HepG2 (cell line): ENCODE results near the gene RASA3. TPM values are rescaled to one million over a fixed set of nuclear protein-coding genes. Genes with fewer than 3 reads are reported as not detected.

Source experiments
- ATAC-seq: fragments of 200-7000 bp; cut with Tn5 transposase; 3 replicates; pipeline ENCODE4 v1.9.1; 2020; ENCODE audit warnings: mild to moderate bottlenecking, moderate library complexity
- BruUV-seq: library from RNA; stranded (reverse); fragments of 400-500 nt; replicated peaks from 2 replicates; lab custom pipeline; 2021; lab: Mats Ljungman, UMichigan
- CTCF ChIA-PET: fragments of 300-600 bp; formaldehyde crosslinking; extraction: SDS; loops from one replicate; lab custom pipeline; 2021; ENCODE audit warnings: low total read pairs, inconsistent platforms, low intra/inter-chr PET ratio; lab: Yijun Ruan, JAX
- POLR2A ChIA-PET: fragments of 350-600 bp; sonication (Branson Sonifier 250); formaldehyde crosslinking; loops from one replicate; lab custom pipeline; 2020; ENCODE audit warnings: antibody characterized with exemption, inconsistent platforms; lab: Yijun Ruan, JAX
- DNase-seq: peaks from one replicate; pipeline ENCODE4 v3.0.0-alpha.2; 2015; ENCODE audit warnings: low spot score
- FAIRE-seq: peaks from 3 replicates; lab custom pipeline; 2011; peaks lifted over from hg19 to GRCh38; lab: Jason Lieb, UNC
- H2AFZ ChIP-seq: one replicate; pipeline ENCODE4 v1.6.1; 2011; ENCODE audit warnings: low read length, inconsistent platforms
- H3K27ac ChIP-seq: fragments of 300-600 bp; 3 replicates; pipeline ENCODE4 v1.8.0; 2011; ENCODE audit warnings: mixed run types, mild to moderate bottlenecking, mixed read lengths, low read length, inconsistent platforms; ENCODE audit not compliant: insufficient read depth; ENCODE audit errors: extremely low read length
- H3K27me3 ChIP-seq, 2 experiments: fragments of 200-600 bp in 1 of 2; 2 replicates in 1 of 2; 3 replicates in 1 of 2; pipeline versions ENCODE4 v1.6.0 to v1.8.0; 2011; ENCODE audit warnings: low read length in 2 of 2, mild to moderate bottlenecking in 2 of 2, moderate library complexity in 2 of 2, inconsistent platforms in 1 of 2; ENCODE audit not compliant: insufficient read depth in 2 of 2, control insufficient read depth in 1 of 2
- H3K36me3 ChIP-seq, 2 experiments: fragments of 200-600 bp in 1 of 2; replicated peaks in 1 of 2; 2 replicates in 1 of 2; 3 replicates in 1 of 2; pipeline versions ENCODE4 v1.5.1 to v1.8.0; 2011; ENCODE audit warnings: low read length in 2 of 2, inconsistent platforms in 1 of 2; ENCODE audit not compliant: insufficient read depth in 2 of 2, control insufficient read depth in 1 of 2
- H3K4me1 ChIP-seq: 2 replicates; pipeline ENCODE4 v1.5.1; 2012; ENCODE audit warnings: low read length, inconsistent platforms; ENCODE audit not compliant: insufficient read depth
- H3K4me2 ChIP-seq: 2 replicates; pipeline ENCODE4 v1.6.0; 2011; ENCODE audit warnings: low read depth, low read length, inconsistent platforms
- H3K4me3 ChIP-seq, 3 experiments: fragments of 200-600 bp in 1 of 3; sonication (generic), shearing (Covaris generic) in 1 of 3; replicated peaks in 1 of 3; 2 replicates each; pipeline ENCODE4 v1.5.1; 2011 to 2016; ENCODE audit warnings: low read length in 3 of 3, inconsistent platforms in 2 of 3, low read depth in 2 of 3, mild to moderate bottlenecking in 2 of 3, control low read depth in 1 of 3, mixed read lengths in 1 of 3; ENCODE audit not compliant: insufficient read depth in 1 of 3
- H3K79me2 ChIP-seq: one replicate; pipeline ENCODE4 v1.6.1; 2011; ENCODE audit warnings: low read length, inconsistent platforms; ENCODE audit not compliant: insufficient read depth
- H3K9ac ChIP-seq: 2 replicates; pipeline ENCODE4 v1.6.0; 2011; ENCODE audit warnings: mild to moderate bottlenecking, low read depth, low read length, inconsistent platforms; ENCODE audit not compliant: insufficient read depth
- H3K9me3 ChIP-seq: 2 replicates; pipeline ENCODE4 v1.5.1; 2012; ENCODE audit warnings: mild to moderate bottlenecking, low read length
- H4K20me1 ChIP-seq: 2 replicates; pipeline ENCODE4 v1.6.0; 2011; ENCODE audit warnings: inconsistent platforms, mild to moderate bottlenecking, low read length, moderate library complexity; ENCODE audit not compliant: insufficient read depth
- MLXIP ChIP-seq: sonication (generic); formaldehyde crosslinking; IDR thresholded peaks from 2 replicates; pipeline ENCODE4 v1.9.0; 2021; ENCODE audit warnings: missing genetic modification reagents, borderline replicate concordance
- ZNF710 ChIP-seq: sonication (generic); formaldehyde crosslinking; IDR thresholded peaks from 2 replicates; pipeline ENCODE4 v1.5.0; 2020; ENCODE audit warnings: mild to moderate bottlenecking, missing genetic modification reagents, borderline replicate concordance
- WGBS: methylation state at CpG from one replicate; pipeline ENCODE4 v1.1.6; 2017; ENCODE audit warnings: low lambda C conversion rate; 5-methylcytosine and 5-hydroxymethylcytosine counted together
- in situ Hi-C: cut with HindIII; loops from 2 replicates; pipeline ENCODE4 v1.10.0; 2017; ENCODE audit warnings: low pct_unique_long_range_greater_than_20kb; ENCODE audit not compliant: extremely low pct_ligation_motif_present
- intact Hi-C: fragments of 100-400 bp; cut with micrococcal nuclease; formaldehyde crosslinking; loops from one replicate; pipeline ENCODE4 v1.10.0; 2022; ENCODE audit not compliant: unreplicated experiment
- polyA plus RNA-seq, 8 experiments: library from polyadenylated mRNA; depleted of rRNA in 3 of 8; stranded (reverse) in 7 of 8; unstranded in 1 of 8; fragments of >200 nt; fragmentation: Illumina TruSeq in 4 of 8; extraction: Trizol in 4 of 8; gene quantifications; 2 replicates each; pipeline versions ENCODE4 v1.2.1 to v1.2.3, GENCODE V29; 2011 to 2016; ENCODE audit warnings: low read depth in 4 of 8, missing spikeins in 1 of 8, mixed read lengths in 1 of 8; ENCODE audit not compliant: insufficient read depth in 1 of 8
- total RNA-seq, 5 experiments: library from RNA; depleted of rRNA; stranded (reverse); fragments of >200 nt; fragmentation: Illumina TruSeq; extraction: Trizol; gene quantifications; 2 replicates each; pipeline ENCODE4 v1.2.3, GENCODE V29; 2016; ENCODE audit warnings: low read depth in 1 of 5
- TF ChIP-seq, protein P1 (sequence below): fragments of 450-650 bp; IDR thresholded peaks from 2 replicates; pipeline ENCODE4 v1.6.1; 2016

RASA3 gene
- total and polyA plus RNA-seq, 2 of the 13 experiments (the other 11 are each of a cell fraction or from before 2014, with no cell fraction given) = 0.05 TPM; not detected in 1

GRCh38 chr13:114018461-114019055 lies 113.9 kb downstream of the RASA3 start:
- H3K27me3 ChIP-seq = peaks cover 8 to 65% of the 10 kb centered on the region in 2 experiments
- 32% methylated on average over 4 of the region's 20 CpGs for WGBS
- no peak overlapping the region for H3K4me3 ChIP-seq
- H4K20me1 ChIP-seq = no peaks in the 10 kb centered on the region
- H3K4me1 ChIP-seq = no peaks in the 10 kb centered on the region
- in situ Hi-C loops (no loop called here), intact Hi-C loops (no loop called here)
- H3K4me2 ChIP-seq = no peak overlapping the region
- no peaks in the 10 kb centered on the region for H3K79me2 ChIP-seq
- H3K27ac ChIP-seq = no peak overlapping the region
- no TSS peak for BruUV-seq
- no peak overlapping the region for H3K9ac ChIP-seq
- FAIRE-seq = no peak
- DNase-seq = no peak
- no peak for ATAC-seq
- CTCF ChIA-PET = no interaction called here
- no peak overlapping the region for H2AFZ ChIP-seq
- no peaks in the 10 kb centered on the region for H3K9me3 ChIP-seq
- POLR2A ChIA-PET = no interaction called here
- H3K36me3 ChIP-seq = no peaks in the 10 kb centered on the region
- no peak for TF ChIP-seq MLXIP (CRISPR knock-in tag)
- TF ChIP-seq, protein P1, sequence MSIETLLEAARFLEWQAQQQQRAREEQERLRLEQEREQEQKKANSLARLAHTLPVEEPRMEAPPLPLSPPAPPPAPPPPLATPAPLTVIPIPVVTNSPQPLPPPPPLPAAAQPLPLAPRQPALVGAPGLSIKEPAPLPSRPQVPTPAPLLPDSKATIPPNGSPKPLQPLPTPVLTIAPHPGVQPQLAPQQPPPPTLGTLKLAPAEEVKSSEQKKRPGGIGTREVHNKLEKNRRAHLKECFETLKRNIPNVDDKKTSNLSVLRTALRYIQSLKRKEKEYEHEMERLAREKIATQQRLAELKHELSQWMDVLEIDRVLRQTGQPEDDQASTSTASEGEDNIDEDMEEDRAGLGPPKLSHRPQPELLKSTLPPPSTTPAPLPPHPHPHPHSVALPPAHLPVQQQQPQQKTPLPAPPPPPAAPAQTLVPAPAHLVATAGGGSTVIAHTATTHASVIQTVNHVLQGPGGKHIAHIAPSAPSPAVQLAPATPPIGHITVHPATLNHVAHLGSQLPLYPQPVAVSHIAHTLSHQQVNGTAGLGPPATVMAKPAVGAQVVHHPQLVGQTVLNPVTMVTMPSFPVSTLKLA = peak; percentile 92
- no peak for TF ChIP-seq ZNF710 (CRISPR knock-in tag)
